Upper lobe of left lung (tissue), 6 donors: Measurements from ENCODE around the gene RBMS1. TPM values are rescaled to one million over a fixed set of nuclear protein-coding genes. Genes with fewer than 3 reads are reported as not detected.

ENCODE experiments used
- ATAC-seq, 2 donors: fragments of 200-7000 bp; cut with Tn5 transposase; one replicate each; pipeline ENCODE4 v1.9.1; 2022; ENCODE audit warnings: mild to moderate bottlenecking in 2 of 2, moderate library complexity in 2 of 2; ENCODE audit not compliant: low FRiP score in 2 of 2
- DNase-seq, 2 donors: peaks; one replicate each; pipeline ENCODE4 v3.0.0-alpha.2; 2019 to 2020
- H3K27ac ChIP-seq, 4 donors: fragments of 200-600 bp; sonication (generic); one replicate each; pipeline ENCODE4 v1.5.1; 2016 to 2019
- H3K27me3 ChIP-seq, 4 donors: fragments of 200-600 bp; sonication (generic); one replicate each; pipeline ENCODE4 v1.5.1; 2017 to 2019
- H3K36me3 ChIP-seq, 4 donors: fragments of 200-600 bp; sonication (generic); one replicate each; pipeline ENCODE4 v1.5.1; 2016 to 2019
- H3K4me1 ChIP-seq, 4 donors: fragments of 200-600 bp; sonication (generic); one replicate each; pipeline ENCODE4 v1.5.1; 2018 to 2019
- H3K4me3 ChIP-seq, 4 donors: fragments of 200-600 bp; sonication (generic); one replicate each; pipeline ENCODE4 v1.5.1; 2017 to 2019; ENCODE audit warnings: mild to moderate bottlenecking in 2 of 4, moderate library complexity in 1 of 4
- H3K9me3 ChIP-seq, 4 donors: fragments of 200-600 bp; sonication (generic); one replicate each; pipeline ENCODE4 v1.5.1; 2018 to 2019
- EP300 ChIP-seq, 4 donors: sonication (generic); formaldehyde crosslinking; IDR thresholded peaks; one replicate each; pipeline ENCODE4 v1.5.1; 2017; ENCODE audit warnings: antibody characterized with exemption in 4 of 4, control low read depth in 2 of 4
- POLR2A ChIP-seq, 4 donors: fragments of 450-650 bp; IDR thresholded peaks; one replicate each; pipeline ENCODE4 v1.5.1; 2016 to 2017; ENCODE audit warnings: antibody characterized with exemption in 4 of 4, mild to moderate bottlenecking in 2 of 4
- POLR2AphosphoS5 ChIP-seq, 2 donors: sonication (generic); formaldehyde crosslinking; IDR thresholded peaks; one replicate each; pipeline ENCODE4 v1.5.1; 2017; ENCODE audit warnings: antibody characterized with exemption in 2 of 2
- WGBS, 2 donors: methylation state at CpG; one replicate each; pipeline ENCODE4 v1.1.5; 2017 to 2018; 5-methylcytosine and 5-hydroxymethylcytosine counted together
- total RNA-seq, 6 donors: library from RNA; depleted of rRNA in 4 of 6; stranded (reverse); fragments of >200 nt in 4 of 6; gene quantifications; one replicate each; pipeline versions ENCODE4 v1.1.0 to v1.2.1, GENCODE V29; 2016 to 2021
- TF ChIP-seq, protein P1 (sequence below), 6 experiments: fragments of 450-650 bp in 4 of 6; fragments of 200-600 bp in 2 of 6; sonication (generic) in 2 of 6; IDR thresholded peaks; one replicate each; pipeline ENCODE4 v1.5.1; 2016 to 2019; ENCODE audit warnings: antibody characterized with exemption in 6 of 6
- donor health status: DM: no; HTN: no; CAD: no; lungs with moderate emphysema.
- donor health status: DM: no; HTN: yes; CAD: no; lungs with severe emphysema.

The RBMS1 gene
- total RNA-seq, 6 donors from 2014 or later = 81.3 to 125 (median 95.4) TPM

DNA sequence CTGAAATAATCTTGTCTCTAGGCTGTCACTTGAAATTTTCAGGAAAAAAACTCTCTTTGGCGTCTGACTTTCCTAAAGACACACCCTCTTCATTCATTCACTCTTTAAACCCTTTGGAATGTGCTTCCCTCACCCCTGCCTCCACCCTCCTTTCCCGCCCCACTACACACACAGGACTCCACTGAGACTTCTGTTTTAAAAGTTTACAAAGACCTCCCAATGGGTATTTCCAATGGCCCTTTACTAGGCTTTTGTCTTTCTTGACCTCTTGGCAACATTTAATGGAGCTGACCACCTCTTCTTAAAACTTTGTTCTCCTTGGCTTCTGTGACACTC is 96.1 kb downstream of the RBMS1 start:
- ATAC-seq (peak in 1 of 2 donors; percentile 88), DNase-seq (no peak)
- H3K4me3 ChIP-seq = no peak overlapping the region
- H3K4me1 ChIP-seq = peaks cover 39 to 80% (median 65%) of the 10 kb centered on the region in 4 donors
- TF ChIP-seq, protein P1, sequence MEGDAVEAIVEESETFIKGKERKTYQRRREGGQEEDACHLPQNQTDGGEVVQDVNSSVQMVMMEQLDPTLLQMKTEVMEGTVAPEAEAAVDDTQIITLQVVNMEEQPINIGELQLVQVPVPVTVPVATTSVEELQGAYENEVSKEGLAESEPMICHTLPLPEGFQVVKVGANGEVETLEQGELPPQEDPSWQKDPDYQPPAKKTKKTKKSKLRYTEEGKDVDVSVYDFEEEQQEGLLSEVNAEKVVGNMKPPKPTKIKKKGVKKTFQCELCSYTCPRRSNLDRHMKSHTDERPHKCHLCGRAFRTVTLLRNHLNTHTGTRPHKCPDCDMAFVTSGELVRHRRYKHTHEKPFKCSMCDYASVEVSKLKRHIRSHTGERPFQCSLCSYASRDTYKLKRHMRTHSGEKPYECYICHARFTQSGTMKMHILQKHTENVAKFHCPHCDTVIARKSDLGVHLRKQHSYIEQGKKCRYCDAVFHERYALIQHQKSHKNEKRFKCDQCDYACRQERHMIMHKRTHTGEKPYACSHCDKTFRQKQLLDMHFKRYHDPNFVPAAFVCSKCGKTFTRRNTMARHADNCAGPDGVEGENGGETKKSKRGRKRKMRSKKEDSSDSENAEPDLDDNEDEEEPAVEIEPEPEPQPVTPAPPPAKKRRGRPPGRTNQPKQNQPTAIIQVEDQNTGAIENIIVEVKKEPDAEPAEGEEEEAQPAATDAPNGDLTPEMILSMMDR (IDR thresholded peaks at IDR 0.05) = no peak
- TF ChIP-seq EP300 (IDR thresholded peaks at IDR 0.05) (no peak), POLR2AphosphoS5 (IDR thresholded peaks at IDR 0.05) (no peak), POLR2A (IDR thresholded peaks at IDR 0.05) (no peak)
- no peaks in the 10 kb centered on the region for H3K36me3 ChIP-seq
- H3K9me3 ChIP-seq = no peaks in the 10 kb centered on the region
- 17 to 41% methylated on average over 2 of the region's 2 CpGs for WGBS, 2 donors
- H3K27ac ChIP-seq = peak overlapping the region in 2 of 4 donors; percentile 0 to 39
- H3K27me3 ChIP-seq = no peaks in the 10 kb centered on the region

DNA sequence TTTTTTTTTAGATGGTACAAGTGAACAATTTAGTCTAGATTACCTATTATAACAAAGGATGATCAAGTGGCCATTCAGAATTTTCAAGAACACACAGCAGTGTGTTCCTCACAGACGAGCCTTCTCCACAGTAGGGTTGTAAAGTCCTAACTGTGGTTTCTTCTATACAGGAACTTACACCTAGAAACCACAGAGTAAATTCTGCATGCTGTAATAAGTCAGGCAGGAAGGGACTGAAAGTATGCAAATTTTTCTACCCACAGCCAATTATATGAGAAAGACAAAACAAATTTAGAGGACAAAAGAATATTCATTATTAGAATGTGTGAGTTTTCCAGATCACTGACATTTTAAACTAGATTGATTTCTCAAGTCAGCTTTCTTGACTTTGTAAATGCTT is 99.5 kb downstream of the RBMS1 start:
- H3K27me3 ChIP-seq = no peaks in the 10 kb centered on the region
- no peak for ATAC-seq
- H3K4me3 ChIP-seq = no peak overlapping the region
- H3K9me3 ChIP-seq = no peaks in the 10 kb centered on the region
- peak overlapping the region in 2 of 4 donors; percentile 43 to 59 for H3K27ac ChIP-seq
- H3K4me1 ChIP-seq = peaks cover 45 to 83% (median 61%) of the 10 kb centered on the region in 4 donors
- TF ChIP-seq POLR2AphosphoS5 (IDR thresholded peaks at IDR 0.05) (no peak), POLR2A (IDR thresholded peaks at IDR 0.05) (no peak), EP300 (IDR thresholded peaks at IDR 0.05) (no peak)
- TF ChIP-seq, protein P1 (IDR thresholded peaks at IDR 0.05) = no peak
- 10 to 37% methylated on average over 1 of the region's 1 CpG for WGBS, 2 donors
- no peak for DNase-seq
- H3K36me3 ChIP-seq = no peaks in the 10 kb centered on the region

DNA sequence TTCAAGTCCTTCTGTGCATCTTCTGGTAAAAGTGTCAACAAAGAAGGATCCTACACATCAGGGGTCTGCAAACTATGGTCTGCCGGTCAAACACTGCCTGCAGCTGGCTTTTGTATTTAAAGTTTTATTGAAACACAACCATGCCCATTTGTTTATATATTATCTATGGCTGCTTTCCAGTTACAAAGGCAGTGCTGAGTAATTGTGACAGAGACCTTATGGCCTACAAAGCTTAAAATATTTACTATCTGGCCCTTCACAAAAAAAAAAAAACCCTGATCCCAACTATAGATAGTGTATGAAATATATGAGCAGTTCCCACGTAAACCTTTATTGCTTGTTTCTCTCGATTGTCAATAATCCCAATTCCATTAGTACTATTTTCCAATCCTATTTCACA is 101.4 kb downstream of the RBMS1 start:
- no peak for ATAC-seq
- Histone ChIP-seq H3K9me3 (no peaks in the 10 kb centered on the region), H3K4me1 (peaks cover 53 to 83% (median 69%) of the 10 kb centered on the region in 4 donors), H3K4me3 (no peak overlapping the region), H3K27me3 (no peaks in the 10 kb centered on the region), H3K27ac (peak overlapping the region in 2 of 4 donors; percentile 30 to 87), H3K36me3 (no peaks in the 10 kb centered on the region)
- TF ChIP-seq, protein P1 (IDR thresholded peaks at IDR 0.05) = no peak
- TF ChIP-seq POLR2A (IDR thresholded peaks at IDR 0.05) (no peak), POLR2AphosphoS5 (IDR thresholded peaks at IDR 0.05) (no peak), EP300 (IDR thresholded peaks at IDR 0.05) (no peak)
- 75 to 91% methylated on average over 3 of the region's 3 CpGs for WGBS, 2 donors
- no peak for DNase-seq

DNA sequence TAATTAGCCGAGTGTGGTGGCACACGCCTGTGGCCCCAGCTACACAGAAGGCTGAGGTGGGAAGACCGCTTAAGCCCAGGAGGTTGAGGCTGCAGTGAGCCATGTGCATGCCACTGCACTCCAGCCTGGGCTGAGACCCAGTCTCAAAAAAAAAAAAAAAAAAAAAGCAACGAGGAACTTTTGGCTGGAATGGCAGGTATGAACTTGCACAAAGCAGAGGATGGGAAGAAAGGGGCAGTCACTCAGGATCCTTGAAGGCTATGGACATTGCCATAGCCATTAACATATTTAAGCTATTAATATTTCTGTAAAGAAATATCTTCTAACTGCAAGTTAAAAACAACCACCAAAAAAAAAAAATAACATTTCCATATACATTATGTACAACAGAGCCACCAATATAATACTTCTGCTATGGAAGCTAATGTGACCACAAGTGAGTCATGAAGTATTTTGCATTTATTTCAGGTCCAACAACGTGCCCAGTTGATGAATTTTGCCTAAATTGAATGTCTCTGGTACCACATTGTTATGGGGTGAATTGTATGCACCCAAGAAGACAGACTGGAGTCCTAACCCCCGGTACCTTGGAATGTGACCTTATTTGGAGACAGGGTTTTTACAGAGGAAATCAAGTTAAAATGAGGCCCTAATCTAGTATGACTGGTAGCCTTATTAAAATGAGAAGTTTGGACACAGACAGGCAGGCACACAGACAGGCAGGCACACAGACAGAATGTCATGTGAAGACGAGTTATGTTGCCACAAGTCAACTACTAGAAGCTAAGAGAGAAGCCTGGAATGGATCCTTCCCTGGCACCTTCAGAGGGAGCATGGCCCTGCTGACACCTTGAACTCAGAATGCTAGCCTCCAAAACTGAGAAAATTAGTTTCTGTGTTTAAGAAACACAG is 102.8 kb downstream of the RBMS1 start:
- H3K27ac ChIP-seq = peak overlapping the region in 3 of 4 donors; percentile 45 to 87 (median 76)
- H3K4me3 ChIP-seq = no peak overlapping the region
- ATAC-seq (no peak), DNase-seq (no peak)
- peaks cover 56 to 81% (median 71%) of the 10 kb centered on the region in 4 donors for H3K4me1 ChIP-seq
- H3K9me3 ChIP-seq = no peaks in the 10 kb centered on the region
- TF ChIP-seq POLR2A (IDR thresholded peaks at IDR 0.05) = no peak
- TF ChIP-seq, protein P1 (IDR thresholded peaks at IDR 0.05) = no peak
- no peak for TF ChIP-seq POLR2AphosphoS5 (IDR thresholded peaks at IDR 0.05)
- no peak for TF ChIP-seq EP300 (IDR thresholded peaks at IDR 0.05)
- no peaks in the 10 kb centered on the region for H3K36me3 ChIP-seq
- H3K27me3 ChIP-seq = no peaks in the 10 kb centered on the region
- WGBS, 2 donors = 67 to 79% methylated on average over 7 of the region's 7 CpGs
